HEK293 (cell line): Measurements from ENCODE around the gene HNF1A.

Experiments used
- CTCF ChIA-PET: fragments of 350-600 bp; formaldehyde crosslinking; extraction: SDS; loops from one replicate; lab custom pipeline; 2021; ENCODE audit warnings: antibody characterized with exemption; lab: Yijun Ruan, JAX
- POLR2A ChIA-PET: fragments of 300-600 bp; formaldehyde crosslinking; extraction: SDS; loops from one replicate; lab custom pipeline; 2020; ENCODE audit warnings: antibody characterized with exemption, inconsistent platforms; lab: Yijun Ruan, JAX
- H3K27ac ChIP-seq: fragments of 200-500 bp; sonication (Bioruptor generic); 2 replicates; pipeline ENCODE4 v1.5.1; 2014; ENCODE audit warnings: low read depth, low read length, control low read depth, inconsistent platforms; ENCODE audit errors: extremely low read depth
- H3K36me3 ChIP-seq, 2 experiments: fragments of 200-500 bp in 1 of 2; sonication (Bioruptor generic) in 1 of 2; 1 replicate in 1 of 2; 2 replicates in 1 of 2; pipeline ENCODE4 v1.5.1; 2014 to 2017; ENCODE audit warnings: inconsistent platforms in 2 of 2, low read length in 2 of 2; ENCODE audit not compliant: control insufficient read depth in 2 of 2, insufficient read depth in 1 of 2
- H3K4me1 ChIP-seq: fragments of 200-500 bp; sonication (Bioruptor generic); 2 replicates; pipeline ENCODE4 v1.5.1; 2014; ENCODE audit warnings: mild to moderate bottlenecking, low read length, inconsistent platforms; ENCODE audit not compliant: control insufficient read depth, insufficient read depth
- H3K4me3 ChIP-seq: 2 replicates; pipeline ENCODE4 v1.5.1; 2011; ENCODE audit warnings: low read depth, mild to moderate bottlenecking, control low read depth, low read length, moderate library complexity
- H3K9me3 ChIP-seq: fragments of 200-500 bp; sonication (Bioruptor generic); 2 replicates; pipeline ENCODE4 v1.5.1; 2014; ENCODE audit warnings: low read depth, low read length, inconsistent platforms; ENCODE audit not compliant: control insufficient read depth, insufficient read depth
- BCL11B ChIP-seq: fragments of 450-650 bp; formaldehyde crosslinking; IDR thresholded peaks from 2 replicates; pipeline ENCODE4 v1.5.1; 2016; ENCODE audit warnings: low read depth, missing biosample characterization, missing genetic modification characterization
- PATZ1 ChIP-seq: fragments of 450-650 bp; formaldehyde crosslinking; IDR thresholded peaks from 2 replicates; pipeline ENCODE4 v1.5.1; 2016; ENCODE audit warnings: missing biosample characterization, missing genetic modification characterization
- ZBTB20 ChIP-seq: fragments of 450-650 bp; formaldehyde crosslinking; IDR thresholded peaks from 2 replicates; pipeline ENCODE4 v1.5.1; 2016; ENCODE audit warnings: missing biosample characterization, missing genetic modification characterization
- ZBTB21 ChIP-seq: fragments of 450-650 bp; formaldehyde crosslinking; IDR thresholded peaks from 2 replicates; pipeline ENCODE4 v1.5.1; 2017; ENCODE audit warnings: missing biosample characterization, missing genetic modification characterization
- ZBTB48 ChIP-seq: fragments of 450-650 bp; formaldehyde crosslinking; IDR thresholded peaks from 2 replicates; pipeline ENCODE4 v1.5.1; 2016; ENCODE audit warnings: missing biosample characterization, missing genetic modification characterization
- ZIC2 ChIP-seq: fragments of 450-650 bp; formaldehyde crosslinking; IDR thresholded peaks from 2 replicates; pipeline ENCODE4 v1.5.1; 2016; ENCODE audit warnings: missing biosample characterization, missing genetic modification characterization
- ZNF114 ChIP-seq: fragments of 450-650 bp; formaldehyde crosslinking; IDR thresholded peaks from 2 replicates; pipeline ENCODE4 v1.5.0; 2017; ENCODE audit warnings: missing biosample characterization, missing genetic modification characterization
- ZNF140 ChIP-seq: fragments of 450-650 bp; formaldehyde crosslinking; IDR thresholded peaks from 2 replicates; pipeline ENCODE4 v1.5.1; 2016; ENCODE audit warnings: missing biosample characterization, missing genetic modification characterization
- ZNF18 ChIP-seq: fragments of 450-650 bp; formaldehyde crosslinking; IDR thresholded peaks from 2 replicates; pipeline ENCODE4 v1.5.1; 2016; ENCODE audit warnings: missing biosample characterization, missing genetic modification characterization
- ZNF266 ChIP-seq: fragments of 450-650 bp; formaldehyde crosslinking; IDR thresholded peaks from 2 replicates; pipeline ENCODE4 v1.5.1; 2016; ENCODE audit warnings: missing biosample characterization, missing genetic modification characterization, low read depth
- ZNF521 ChIP-seq: fragments of 450-650 bp; formaldehyde crosslinking; IDR thresholded peaks from 2 replicates; pipeline ENCODE4 v1.5.1; 2017; ENCODE audit warnings: missing biosample characterization, mild to moderate bottlenecking, missing genetic modification characterization
- ZNF530 ChIP-seq: fragments of 450-650 bp; formaldehyde crosslinking; IDR thresholded peaks from 2 replicates; pipeline ENCODE4 v1.5.1; 2016; ENCODE audit warnings: low read depth, missing biosample characterization, missing genetic modification characterization
- ZNF548 ChIP-seq: fragments of 450-650 bp; formaldehyde crosslinking; IDR thresholded peaks from 2 replicates; pipeline ENCODE4 v1.5.1; 2016; ENCODE audit warnings: missing biosample characterization, missing genetic modification characterization
- ZNF555 ChIP-seq: fragments of 450-650 bp; formaldehyde crosslinking; conservative IDR thresholded peaks from 2 replicates; pipeline ENCODE4 v1.5.1; 2017; ENCODE audit warnings: missing biosample characterization, mild to moderate bottlenecking, missing genetic modification characterization, inconsistent platforms
- ZNF561 ChIP-seq: fragments of 450-650 bp; IDR thresholded peaks from 2 replicates; pipeline ENCODE4 v1.5.1; 2018; ENCODE audit warnings: missing biosample characterization, missing genetic modification characterization, borderline replicate concordance
- ZNF600 ChIP-seq: fragments of 450-650 bp; formaldehyde crosslinking; IDR thresholded peaks from 2 replicates; pipeline ENCODE4 v1.5.1; 2016; ENCODE audit warnings: missing biosample characterization, missing genetic modification characterization
- ZNF776 ChIP-seq: fragments of 450-650 bp; formaldehyde crosslinking; IDR thresholded peaks from 2 replicates; pipeline ENCODE4 v1.5.0; 2017; ENCODE audit warnings: missing biosample characterization, missing genetic modification characterization, borderline replicate concordance
- ZNF785 ChIP-seq: fragments of 450-650 bp; formaldehyde crosslinking; IDR thresholded peaks from 2 replicates; pipeline ENCODE4 v1.5.1; 2016; ENCODE audit warnings: missing biosample characterization, missing genetic modification characterization
- ZSCAN23 ChIP-seq: fragments of 450-650 bp; formaldehyde crosslinking; IDR thresholded peaks from 2 replicates; pipeline ENCODE4 v1.5.1; 2016; ENCODE audit warnings: missing biosample characterization, missing genetic modification characterization
- ZXDB ChIP-seq: fragments of 450-650 bp; formaldehyde crosslinking; IDR thresholded peaks from 2 replicates; pipeline ENCODE4 v1.5.1; 2016; ENCODE audit warnings: missing biosample characterization, missing genetic modification characterization
- TF ChIP-seq, protein P1 (sequence below): fragments of 450-650 bp; formaldehyde crosslinking; optimal IDR thresholded peaks from 2 replicates; pipeline ENCODE3; 2016; ENCODE audit warnings: missing biosample characterization, mild to moderate bottlenecking, missing genetic modification characterization
- TF ChIP-seq, protein P2 (sequence below): fragments of 450-650 bp; formaldehyde crosslinking; IDR thresholded peaks from 2 replicates; pipeline ENCODE4 v1.5.1; 2016; ENCODE audit warnings: missing biosample characterization, missing genetic modification characterization

HNF1A gene

GRCh38 chr12:121038861-121039668 is 60.7 kb downstream of the HNF1A start, which contains the start of gene OASL (continued):
- no peak for TF ChIP-seq ZBTB21 (tag by site-specific recombination)
- TF ChIP-seq BCL11B (tag by site-specific recombination) = no peak
- TF ChIP-seq ZNF140 = no peak
- 0 out of 2 replicates have a peak, but pooled peaks have one; percentile 25 for TF ChIP-seq ZBTB20 (tag by site-specific recombination)
- no peak for TF ChIP-seq ZNF600 (tag by site-specific recombination)
- TF ChIP-seq PATZ1 (tag by site-specific recombination) = no peak
- TF ChIP-seq ZNF18 (tag by site-specific recombination) = no peak
- TF ChIP-seq ZSCAN23 (tag by site-specific recombination) = no peak
- TF ChIP-seq ZNF266 = no peak
- peak; percentile 59; the same call in 1 of the 2 replicates for TF ChIP-seq ZNF561 (tag by site-specific recombination)

- H3K4me1 ChIP-seq = no peaks in the 10 kb centered on the region
- ChIA-PET CTCF (interaction anchor here (0.7 kb wide), 1 partner anchor 53 kb away, joined by 3 read pairs; no protein-coding TSS in a partner anchor), POLR2A (no interaction called here)
- H3K27ac ChIP-seq = no peak overlapping the region
- TF ChIP-seq, protein P1, sequence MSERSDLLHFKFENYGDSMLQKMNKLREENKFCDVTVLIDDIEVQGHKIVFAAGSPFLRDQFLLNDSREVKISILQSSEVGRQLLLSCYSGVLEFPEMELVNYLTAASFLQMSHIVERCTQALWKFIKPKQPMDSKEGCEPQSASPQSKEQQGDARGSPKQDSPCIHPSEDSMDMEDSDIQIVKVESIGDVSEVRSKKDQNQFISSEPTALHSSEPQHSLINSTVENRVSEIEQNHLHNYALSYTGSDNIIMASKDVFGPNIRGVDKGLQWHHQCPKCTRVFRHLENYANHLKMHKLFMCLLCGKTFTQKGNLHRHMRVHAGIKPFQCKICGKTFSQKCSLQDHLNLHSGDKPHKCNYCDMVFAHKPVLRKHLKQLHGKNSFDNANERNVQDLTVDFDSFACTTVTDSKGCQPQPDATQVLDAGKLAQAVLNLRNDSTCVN (tag by site-specific recombination) = no peak
- no peak for TF ChIP-seq ZNF114 (tag by site-specific recombination)
- no peak for TF ChIP-seq ZIC2 (tag by site-specific recombination)
- TF ChIP-seq, protein P2, sequence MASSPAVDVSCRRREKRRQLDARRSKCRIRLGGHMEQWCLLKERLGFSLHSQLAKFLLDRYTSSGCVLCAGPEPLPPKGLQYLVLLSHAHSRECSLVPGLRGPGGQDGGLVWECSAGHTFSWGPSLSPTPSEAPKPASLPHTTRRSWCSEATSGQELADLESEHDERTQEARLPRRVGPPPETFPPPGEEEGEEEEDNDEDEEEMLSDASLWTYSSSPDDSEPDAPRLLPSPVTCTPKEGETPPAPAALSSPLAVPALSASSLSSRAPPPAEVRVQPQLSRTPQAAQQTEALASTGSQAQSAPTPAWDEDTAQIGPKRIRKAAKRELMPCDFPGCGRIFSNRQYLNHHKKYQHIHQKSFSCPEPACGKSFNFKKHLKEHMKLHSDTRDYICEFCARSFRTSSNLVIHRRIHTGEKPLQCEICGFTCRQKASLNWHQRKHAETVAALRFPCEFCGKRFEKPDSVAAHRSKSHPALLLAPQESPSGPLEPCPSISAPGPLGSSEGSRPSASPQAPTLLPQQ (tag by site-specific recombination) = no peak
- no peak for TF ChIP-seq ZNF785
- TF ChIP-seq BCL11B (tag by site-specific recombination) = no peak
- no peak for TF ChIP-seq ZNF530 (tag by site-specific recombination)
- no peak for TF ChIP-seq ZNF555 (tag by site-specific recombination)
- TF ChIP-seq ZXDB (tag by site-specific recombination) = no peak
- TF ChIP-seq ZNF548 (tag by site-specific recombination) = no peak
- TF ChIP-seq ZNF521 (tag by site-specific recombination) = no peak
- TF ChIP-seq ZBTB48 (tag by site-specific recombination) = no peak
- no peak for TF ChIP-seq ZNF776 (tag by site-specific recombination)
- H3K4me3 ChIP-seq = no peak overlapping the region
- H3K9me3 ChIP-seq = no peaks in the 10 kb centered on the region
- H3K36me3 ChIP-seq = no peaks in the 10 kb centered on the region
Measured at GRCh38 chr12:121043067-121043466, 64.7 kb downstream of the HNF1A start.
